Measurements from ENCODE around the gene ATXN7L1. TPM values are rescaled to one million over a fixed set of nuclear protein-coding genes. Genes with fewer than 3 reads are reported as not detected.

The ATXN7L1 gene
- total RNA-seq, 1 experiment from 2014 or later = 24.3 TPM

DNA sequence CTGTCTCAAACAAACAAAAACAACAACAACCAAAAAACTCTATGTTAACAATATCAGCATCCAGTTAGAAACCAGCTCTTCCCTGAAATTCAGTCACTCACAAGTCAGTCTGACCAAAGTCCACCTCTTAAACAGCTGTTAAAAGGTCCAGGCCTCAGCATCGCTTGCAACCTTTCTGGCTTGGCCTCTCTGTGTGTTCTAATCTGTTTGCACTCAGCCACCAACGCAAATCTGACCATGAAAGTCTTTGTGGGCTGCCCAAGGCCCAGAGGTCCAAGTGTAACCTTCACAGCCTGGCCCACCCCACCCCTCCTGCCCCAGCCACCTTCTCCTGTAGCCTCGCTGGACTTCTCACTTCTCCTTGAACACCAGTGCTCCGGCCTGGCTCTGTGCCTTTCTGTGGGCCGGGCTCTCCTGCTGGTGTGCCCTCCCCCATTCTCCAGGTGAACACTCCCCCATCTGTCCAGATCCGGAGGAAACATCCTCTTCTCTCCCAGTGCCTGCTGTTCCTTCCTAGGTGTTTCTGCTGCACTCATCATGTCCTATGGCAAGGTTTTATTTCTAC lies 222.9 kb downstream of the ATXN7L1 start:
- H3K27ac ChIP-seq (ENCODE audit: insufficient read length, low read depth, low read length) = no peak overlapping the region

More for the DNA sequence above, 222.9 kb downstream of the ATXN7L1 start:
- Mint-ChIP-seq H3K27me3 (ENCODE audit: low read depth) (no peaks in the 10 kb centered on the region), H3K36me3 (ENCODE audit: insufficient read depth in 1 of 3, low read depth in 3 of 3) (peaks cover 0 to 3% (median 2%) of the 10 kb centered on the region in 3 experiments; a peak in 4 of 7 replicates), H3K4me3 (peak overlapping the region in 1 of 2 experiments; percentile 32; a peak in 1 of 5 replicates), H3K27ac (peak overlapping the region in 2 of 3 experiments; percentile 6 to 97; a peak in 4 of 7 replicates), H3K9me3 (no peaks in the 10 kb centered on the region), H3K4me1 (peaks cover 66 to 72% of the 10 kb centered on the region in 2 experiments)
- Histone ChIP-seq H3K4me2 (ENCODE audit: insufficient read depth, insufficient read length, low read length) (no peak overlapping the region), H2AK5ac (ENCODE audit: insufficient read length, low read length) (no peak overlapping the region), H2BK12ac (ENCODE audit: insufficient read length, low read depth, low read length) (no peak overlapping the region), H4K8ac (replicated peaks; ENCODE audit: insufficient read length, low read depth, low read length) (no peak overlapping the region), H3K27me3 (ENCODE audit: insufficient read depth, low read length) (no peaks in the 10 kb centered on the region), H2BK20ac (ENCODE audit: low read depth, low read length, poor library complexity, severe bottlenecking) (no peak overlapping the region), H3K23me2 (ENCODE audit: insufficient read length, low read depth, low read length, poor library complexity, severe bottlenecking) (no peaks in the 10 kb centered on the region), H2BK15ac (ENCODE audit: low read depth, low read length) (no peak overlapping the region), H4K5ac (ENCODE audit: insufficient read length, low read depth, low read length) (no peak overlapping the region), H3K9me3 (ENCODE audit: control insufficient read depth, low read depth, low read length) (no peaks in the 10 kb centered on the region), H2BK5ac (ENCODE audit: insufficient read length, low read length) (no peak overlapping the region), H3K4me1 (ENCODE audit: insufficient read depth, low read length) (peaks cover 18% of the 10 kb centered on the region), H3K23ac (ENCODE audit: insufficient read length, low read depth, low read length) (no peak overlapping the region), H3K18ac (ENCODE audit: insufficient read length, low read depth, low read length) (no peak overlapping the region), H3K56ac (ENCODE audit: insufficient read length, low read depth, low read length) (no peak overlapping the region), H4K20me1 (ENCODE audit: control insufficient read depth, insufficient read depth, insufficient read length) (no peaks in the 10 kb centered on the region), H2AFZ (ENCODE audit: low read length) (no peak overlapping the region), H4K91ac (ENCODE audit: insufficient read length, low read depth, low read length) (no peak overlapping the region), H3K79me1 (ENCODE audit: insufficient read depth, low read depth, low read length, poor library complexity, severe bottlenecking) (no peaks in the 10 kb centered on the region), H3T11ph (ENCODE audit: low read length) (no peak overlapping the region), H3K9ac (ENCODE audit: extremely low read depth, insufficient read length, low read length) (no peak overlapping the region), H3K14ac (ENCODE audit: insufficient read depth, low read length) (no peak overlapping the region), H3K4ac (ENCODE audit: low read depth, low read length) (no peak overlapping the region), H3K79me2 (ENCODE audit: insufficient read depth, low read length) (no peaks in the 10 kb centered on the region), H2BK120ac (ENCODE audit: low read depth, low read length, poor library complexity, severe bottlenecking) (no peak overlapping the region)
- no peak for DNase-seq
- TF ChIP-seq, protein P1, sequence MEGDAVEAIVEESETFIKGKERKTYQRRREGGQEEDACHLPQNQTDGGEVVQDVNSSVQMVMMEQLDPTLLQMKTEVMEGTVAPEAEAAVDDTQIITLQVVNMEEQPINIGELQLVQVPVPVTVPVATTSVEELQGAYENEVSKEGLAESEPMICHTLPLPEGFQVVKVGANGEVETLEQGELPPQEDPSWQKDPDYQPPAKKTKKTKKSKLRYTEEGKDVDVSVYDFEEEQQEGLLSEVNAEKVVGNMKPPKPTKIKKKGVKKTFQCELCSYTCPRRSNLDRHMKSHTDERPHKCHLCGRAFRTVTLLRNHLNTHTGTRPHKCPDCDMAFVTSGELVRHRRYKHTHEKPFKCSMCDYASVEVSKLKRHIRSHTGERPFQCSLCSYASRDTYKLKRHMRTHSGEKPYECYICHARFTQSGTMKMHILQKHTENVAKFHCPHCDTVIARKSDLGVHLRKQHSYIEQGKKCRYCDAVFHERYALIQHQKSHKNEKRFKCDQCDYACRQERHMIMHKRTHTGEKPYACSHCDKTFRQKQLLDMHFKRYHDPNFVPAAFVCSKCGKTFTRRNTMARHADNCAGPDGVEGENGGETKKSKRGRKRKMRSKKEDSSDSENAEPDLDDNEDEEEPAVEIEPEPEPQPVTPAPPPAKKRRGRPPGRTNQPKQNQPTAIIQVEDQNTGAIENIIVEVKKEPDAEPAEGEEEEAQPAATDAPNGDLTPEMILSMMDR (conservative IDR thresholded peaks at IDR 0.05) = no peak
- WGBS (ENCODE audit: extremely low coverage, insufficient read length, low lambda C conversion rate) = no CpG with 5 or more reads among the region's 6 CpGs
